ELR (cell line): ENCODE measurements around the gene EHMT1.
A peak's percentile ranks its signal among the peaks of the same experiment; 100 is the strongest.
"Not testable (repeated sequence)": the region's sequence is repeated elsewhere in the genome, so short reads cannot be mapped to it uniquely, and the experiment has no call there.

ENCODE experiments used
- DNase-seq: peaks from one replicate; pipeline ENCODE4 v3.0.0-alpha.2; 2015; ENCODE audit warnings: low read depth

The EHMT1 gene

GRCh38 chr9:137762414-137763061 is 143.7 kb downstream of the EHMT1 start:
- no peak for DNase-seq

DNA sequence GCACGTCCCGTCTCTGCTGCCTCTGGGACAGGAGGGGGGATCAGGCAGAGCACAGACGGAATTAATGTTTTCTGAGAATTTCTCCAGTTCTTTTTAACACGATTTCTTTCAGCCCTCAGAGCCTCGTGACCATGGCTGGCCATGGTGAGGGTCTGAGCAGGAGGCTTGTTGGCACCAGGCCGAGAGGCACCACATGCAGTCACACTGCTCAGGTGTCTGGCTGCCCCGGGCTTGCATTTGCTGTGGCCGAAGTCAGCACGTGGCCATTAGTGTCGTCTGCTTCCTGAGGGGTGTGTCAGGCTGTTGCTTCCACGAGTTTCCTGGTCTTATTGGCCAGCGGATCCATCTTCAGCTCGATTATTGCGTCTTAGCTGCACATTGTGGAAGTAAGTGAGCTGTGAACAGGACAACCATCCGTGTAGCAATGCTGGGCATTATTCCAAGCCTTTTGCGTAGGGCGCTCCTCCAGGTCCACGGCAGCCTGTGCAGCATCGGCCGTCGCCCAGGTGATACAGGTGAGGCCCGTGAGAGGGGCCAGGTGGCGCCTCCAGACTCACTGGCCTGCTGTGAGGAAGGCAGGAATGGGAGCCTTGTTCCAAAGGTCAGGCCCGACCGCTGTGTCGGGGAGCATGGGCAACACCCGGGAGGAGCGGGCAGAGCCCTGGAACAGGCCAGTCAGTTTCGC is 144.6 kb downstream of the EHMT1 start:
- no peak for DNase-seq

DNA sequence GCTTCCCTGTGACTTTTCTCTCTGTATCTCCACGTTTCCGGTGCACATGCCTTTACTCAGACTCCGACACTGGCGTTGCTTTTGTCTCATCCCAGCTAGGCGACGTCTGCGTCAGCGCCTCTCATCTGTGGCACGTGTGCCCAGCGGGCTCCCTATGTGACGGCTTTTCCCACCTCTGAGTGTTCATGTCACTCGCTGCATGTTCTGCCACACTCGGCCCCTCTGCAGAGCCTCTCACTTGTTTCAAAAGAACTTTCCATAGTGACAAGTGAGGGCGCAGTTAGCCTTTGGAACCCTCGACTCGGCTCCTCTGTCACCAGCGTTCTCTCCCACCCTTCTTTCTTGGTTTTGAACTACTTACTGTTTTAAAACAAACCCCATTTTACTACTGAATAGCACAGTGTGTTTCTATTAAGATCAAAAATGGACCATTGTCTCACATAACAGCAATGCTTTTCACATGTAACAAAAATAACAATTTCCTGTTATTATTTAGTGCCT is 145.4 kb downstream of the EHMT1 start:
- no peak for DNase-seq

- no peak for DNase-seq
Observed at GRCh38 chr9:137764981-137765380, 146.2 kb downstream of the EHMT1 start.

DNA sequence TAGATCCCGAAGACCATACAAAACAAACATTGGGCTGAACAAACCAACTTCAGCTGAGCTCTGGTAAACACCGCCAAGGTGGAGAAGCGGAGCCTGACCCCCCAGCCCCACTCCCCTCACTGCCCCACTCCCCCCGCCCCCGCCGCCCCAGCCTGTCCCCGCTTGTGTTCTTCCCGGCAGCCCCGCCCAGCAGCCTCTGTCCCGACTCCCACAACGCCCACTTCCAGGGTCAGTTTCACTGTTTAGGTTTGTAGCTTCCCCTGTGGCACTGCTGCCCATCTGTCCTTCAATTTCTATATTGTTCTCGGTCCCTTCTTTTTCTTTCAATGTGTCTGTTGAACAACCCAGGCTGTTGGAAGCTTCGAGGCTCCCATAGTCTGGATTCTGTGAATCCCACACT is 146.7 kb downstream of the EHMT1 start:
- no peak for DNase-seq

DNA sequence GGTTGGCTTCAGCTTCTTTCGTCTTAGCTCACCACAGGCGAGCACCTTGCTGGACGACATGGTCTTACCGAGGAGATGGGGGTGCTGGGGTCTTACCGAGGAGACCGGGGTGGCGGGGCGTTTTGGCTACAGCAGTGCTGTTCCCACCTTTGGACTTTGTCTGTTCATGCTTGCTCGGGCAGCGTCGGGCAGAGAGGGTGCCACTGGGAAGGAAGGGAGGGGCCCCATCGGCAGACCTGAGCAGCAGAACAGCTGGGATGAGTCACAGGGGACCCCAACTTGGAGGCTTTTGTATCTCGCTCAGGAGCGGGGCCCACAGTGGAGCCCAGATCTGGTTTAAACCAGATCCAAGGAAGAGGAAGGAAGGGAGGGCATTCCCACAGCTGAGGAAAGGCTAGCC is 152.8 kb downstream of the EHMT1 start:
- no peak for DNase-seq

DNA sequence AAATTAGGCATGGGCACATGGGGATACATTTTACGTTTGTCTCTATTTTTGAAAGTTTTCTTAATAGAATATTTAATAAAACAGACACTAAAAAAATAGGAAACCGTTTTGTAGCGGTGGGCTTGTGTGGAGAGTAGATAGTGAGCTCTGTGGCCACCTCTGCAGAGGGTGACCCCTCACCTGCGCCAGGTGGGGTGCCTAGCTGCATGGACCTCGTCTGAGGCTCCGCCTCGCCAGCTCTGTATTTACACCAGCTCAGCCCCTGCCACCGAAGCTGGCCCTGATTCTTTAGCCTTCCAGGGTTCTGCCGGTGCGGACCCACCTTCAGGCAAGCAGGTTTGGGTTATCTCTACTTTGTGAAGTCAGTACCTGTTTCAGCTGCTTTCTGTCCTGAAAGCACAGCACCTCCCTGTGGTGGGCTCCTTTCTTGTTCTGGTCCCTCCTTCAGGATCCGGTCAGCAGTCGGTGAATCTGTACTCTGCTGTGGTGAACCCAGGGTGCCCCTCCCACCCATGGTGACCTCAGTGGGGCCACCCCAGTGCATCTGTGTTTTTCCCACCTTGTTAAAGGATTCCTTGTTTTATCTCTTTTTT is 153.6 kb downstream of the EHMT1 start:
- peak; percentile 17 for DNase-seq

DNA sequence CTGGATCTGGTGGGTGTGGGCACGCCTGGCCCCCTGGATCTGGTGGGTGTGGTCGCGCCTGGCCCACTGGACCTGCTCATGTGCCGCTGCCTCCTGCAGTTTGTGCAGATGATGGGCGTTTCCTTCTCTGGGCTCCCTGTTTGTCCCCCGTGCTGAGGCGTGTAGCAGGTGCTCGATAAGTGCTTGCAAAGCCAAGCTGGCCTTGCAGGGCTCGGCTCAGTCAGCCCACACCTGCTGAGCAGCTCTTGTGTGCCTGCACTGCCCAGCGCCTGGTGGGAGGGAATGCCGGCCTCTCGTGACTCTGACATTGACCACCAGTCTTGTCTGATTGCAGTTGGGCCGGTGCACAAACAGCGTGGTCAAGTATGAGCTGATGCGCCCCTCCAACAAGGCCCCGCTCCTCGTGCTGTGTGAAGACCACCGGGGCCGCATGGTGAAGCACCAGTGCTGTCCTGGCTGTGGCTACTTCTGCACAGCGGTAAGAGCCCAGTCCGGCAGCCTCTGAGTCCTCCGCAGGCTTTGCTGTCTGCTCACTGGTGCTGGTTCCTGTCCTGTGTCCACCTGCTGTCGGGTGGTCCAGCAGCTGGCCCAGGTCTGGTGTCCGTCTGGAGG is 156.1 kb downstream of the EHMT1 start:
- no peak for DNase-seq

DNA sequence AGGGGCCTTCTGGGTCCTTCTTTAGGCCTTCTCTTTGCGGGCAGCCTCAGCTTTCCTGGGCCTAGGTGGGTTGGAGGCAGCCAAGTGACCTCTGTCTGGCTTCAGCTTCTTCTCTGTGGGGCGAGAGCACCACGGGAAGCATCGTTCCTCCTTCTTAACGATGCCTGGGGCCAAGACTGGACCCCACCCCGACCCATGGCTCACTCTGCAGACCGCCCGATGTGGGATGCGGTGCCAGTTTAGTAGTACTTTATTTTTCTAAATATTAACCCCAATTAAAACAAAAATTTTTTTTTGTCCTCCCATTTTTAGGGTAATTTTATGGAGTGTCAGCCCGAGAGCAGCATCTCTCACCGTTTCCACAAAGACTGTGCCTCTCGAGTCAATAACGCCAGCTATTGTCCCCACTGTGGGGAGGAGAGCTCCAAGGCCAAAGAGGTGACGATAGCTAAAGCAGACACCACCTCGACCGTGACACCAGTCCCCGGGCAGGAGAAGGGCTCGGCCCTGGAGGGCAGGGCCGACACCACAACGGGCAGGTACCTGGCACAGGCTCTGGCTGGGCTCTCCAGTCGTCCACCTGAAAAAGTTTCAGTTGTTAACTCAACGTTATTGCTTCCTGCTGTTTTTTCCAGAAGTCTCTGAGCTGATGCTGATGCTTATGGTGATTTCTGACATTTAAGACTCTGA is 157.6 kb downstream of the EHMT1 start:
- no peak for DNase-seq

- no peak for DNase-seq
Observed at GRCh38 chr9:137777761-137778160, 159.0 kb downstream of the EHMT1 start.

- no peak for DNase-seq
Observed at GRCh38 chr9:137778336-137778735, 159.5 kb downstream of the EHMT1 start.

- DNase-seq: no peak
Observed at GRCh38 chr9:137778914-137779313, 160.1 kb downstream of the EHMT1 start.

DNA sequence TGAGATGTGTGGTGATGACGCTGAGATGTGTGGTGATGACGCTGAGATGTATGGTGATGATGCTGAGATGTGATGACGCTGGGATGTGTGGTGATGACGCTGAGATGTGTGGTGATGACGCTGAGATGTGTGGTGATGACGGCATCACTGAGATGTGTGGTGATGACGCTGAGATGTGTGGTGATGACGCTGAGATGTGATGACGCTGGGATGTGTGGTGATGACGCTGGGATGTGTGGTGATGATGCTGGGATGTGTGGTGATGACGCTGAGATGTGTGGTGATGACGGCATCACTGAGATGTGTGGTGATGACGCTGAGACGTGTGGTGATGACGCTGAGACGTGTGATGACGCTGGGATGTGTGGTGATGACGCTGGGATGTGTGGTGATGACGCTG is 161.2 kb downstream of the EHMT1 start:
- not testable (repeated sequence) for DNase-seq

DNA sequence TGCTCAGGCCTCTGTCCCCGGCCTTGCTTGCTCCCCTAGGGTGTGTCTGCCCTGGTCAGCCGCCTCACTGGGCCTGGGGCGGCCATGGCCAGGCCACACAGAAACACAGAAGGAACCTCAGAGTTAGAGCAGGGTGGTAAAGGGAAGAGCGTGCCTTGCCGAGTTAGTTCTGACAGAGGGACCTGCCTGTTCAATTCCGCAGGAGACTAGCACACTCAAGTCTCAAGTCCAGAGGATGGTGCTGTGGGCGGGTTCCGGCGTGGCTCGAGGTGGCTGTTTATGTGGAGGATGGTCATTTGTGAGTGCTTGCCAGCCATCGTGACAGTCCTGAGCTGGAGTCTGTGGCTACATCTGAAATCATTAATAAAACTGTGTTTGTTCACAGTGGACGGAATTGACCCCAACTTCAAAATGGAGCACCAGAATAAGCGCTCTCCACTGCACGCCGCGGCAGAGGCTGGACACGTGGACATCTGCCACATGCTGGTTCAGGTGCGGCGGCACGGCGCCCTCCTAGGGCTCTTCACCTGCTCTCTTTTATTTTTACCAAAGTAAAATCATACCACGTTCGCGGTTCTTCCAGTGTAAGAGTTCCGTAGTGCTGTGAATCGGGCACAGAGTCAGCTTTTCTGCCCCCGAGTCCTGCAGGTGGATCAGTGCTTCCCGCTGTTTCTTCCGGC is 163.2 kb downstream of the EHMT1 start:
- DNase-seq: no peak

GRCh38 chr9:137783521-137783920 is 164.7 kb downstream of the EHMT1 start:
- DNase-seq: no peak

DNA sequence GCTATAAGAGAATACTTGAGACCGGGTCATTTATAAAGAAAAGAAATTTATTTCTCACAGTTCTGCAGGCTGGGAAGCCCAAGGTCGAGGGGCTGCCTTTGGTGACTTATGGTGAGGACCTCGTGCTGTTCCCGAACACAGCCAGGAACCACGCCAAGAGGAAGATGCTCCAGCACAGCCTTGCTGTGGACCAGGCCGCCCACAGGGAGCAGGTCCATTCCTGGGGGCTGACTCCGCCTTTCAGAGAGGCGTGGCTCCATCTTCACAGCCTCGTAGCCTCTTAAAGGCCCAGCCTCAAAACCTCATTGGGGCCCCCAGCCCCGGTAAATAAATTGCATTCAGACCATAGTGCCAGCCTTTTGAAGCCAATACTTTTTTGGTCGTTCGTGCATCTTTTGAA is 165.2 kb downstream of the EHMT1 start:
- DNase-seq: peak; percentile 22

DNA sequence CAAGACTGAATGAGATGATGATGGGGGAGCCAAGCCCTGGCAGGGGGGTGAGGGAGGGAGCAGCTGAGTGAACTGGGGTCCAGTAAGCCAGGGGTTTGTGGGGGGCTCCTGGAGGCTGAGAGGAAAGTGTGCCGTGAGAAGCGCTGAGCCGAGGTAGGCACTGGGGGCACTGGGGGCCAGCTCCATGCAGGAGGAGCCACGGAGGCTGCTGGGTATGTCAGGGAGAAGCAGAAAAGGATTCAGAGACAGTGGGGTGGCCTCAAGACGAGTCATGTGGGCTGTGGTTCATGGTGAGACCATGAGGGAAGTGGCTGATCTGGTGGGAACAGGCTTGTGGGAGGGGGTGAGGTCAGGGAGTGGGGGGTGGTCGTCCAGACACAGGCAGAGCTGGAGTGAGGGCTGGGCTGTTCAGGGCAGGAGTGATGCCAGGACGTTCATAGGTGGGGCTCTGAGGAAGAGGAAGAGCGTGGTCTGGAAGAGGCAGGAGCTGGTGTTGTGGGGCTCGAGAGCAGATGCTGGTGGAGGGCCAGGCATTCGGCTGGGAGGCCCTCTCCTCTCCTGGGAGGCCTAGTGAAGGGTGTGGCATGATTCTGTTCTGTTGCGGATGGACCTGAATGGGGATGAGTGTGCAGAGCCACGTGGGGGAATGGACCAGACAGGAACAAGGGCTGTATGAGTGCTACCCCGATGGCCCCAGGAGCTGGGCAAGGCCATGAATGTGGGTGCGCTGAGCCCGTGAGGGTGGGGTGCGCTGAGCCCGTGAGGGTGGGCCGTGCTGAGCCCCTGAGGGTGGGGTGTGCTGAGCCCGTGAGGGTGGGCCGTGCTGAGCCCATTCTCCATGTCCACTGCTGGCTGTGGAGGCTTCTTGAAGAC is 166.1 kb downstream of the EHMT1 start:
- no peak for DNase-seq

DNA sequence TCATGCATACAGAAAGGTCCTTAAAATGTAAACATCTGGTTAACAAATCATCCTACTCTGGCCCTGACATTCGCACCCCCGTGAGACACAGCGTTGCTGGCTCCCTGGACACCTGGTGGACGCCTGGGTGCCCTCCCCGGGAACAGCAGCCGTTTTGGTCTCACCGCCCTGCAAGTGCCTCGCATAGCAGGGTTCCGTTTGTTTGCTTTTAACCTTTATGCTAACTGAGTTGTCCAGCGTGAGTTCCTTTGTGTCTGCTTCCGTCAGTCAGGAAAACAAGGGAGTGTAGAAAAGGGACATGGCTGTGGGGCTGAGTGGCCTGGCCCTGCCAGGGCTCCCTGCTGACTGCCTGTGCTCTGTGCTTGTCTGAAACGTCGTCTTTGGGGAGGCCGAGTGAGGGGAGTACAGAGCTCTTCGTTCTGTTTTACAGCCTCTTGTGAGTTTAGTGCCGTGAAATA is 166.9 kb downstream of the EHMT1 start:
- no peak for DNase-seq

- peak; percentile 79 for DNase-seq
Observed at GRCh38 chr9:137786511-137786920, 167.7 kb downstream of the EHMT1 start.

- DNase-seq: no peak
Observed at GRCh38 chr9:137787381-137787780, 168.6 kb downstream of the EHMT1 start.
